ENCODE results near the gene CACNA1S.

CACNA1S gene

DNA sequence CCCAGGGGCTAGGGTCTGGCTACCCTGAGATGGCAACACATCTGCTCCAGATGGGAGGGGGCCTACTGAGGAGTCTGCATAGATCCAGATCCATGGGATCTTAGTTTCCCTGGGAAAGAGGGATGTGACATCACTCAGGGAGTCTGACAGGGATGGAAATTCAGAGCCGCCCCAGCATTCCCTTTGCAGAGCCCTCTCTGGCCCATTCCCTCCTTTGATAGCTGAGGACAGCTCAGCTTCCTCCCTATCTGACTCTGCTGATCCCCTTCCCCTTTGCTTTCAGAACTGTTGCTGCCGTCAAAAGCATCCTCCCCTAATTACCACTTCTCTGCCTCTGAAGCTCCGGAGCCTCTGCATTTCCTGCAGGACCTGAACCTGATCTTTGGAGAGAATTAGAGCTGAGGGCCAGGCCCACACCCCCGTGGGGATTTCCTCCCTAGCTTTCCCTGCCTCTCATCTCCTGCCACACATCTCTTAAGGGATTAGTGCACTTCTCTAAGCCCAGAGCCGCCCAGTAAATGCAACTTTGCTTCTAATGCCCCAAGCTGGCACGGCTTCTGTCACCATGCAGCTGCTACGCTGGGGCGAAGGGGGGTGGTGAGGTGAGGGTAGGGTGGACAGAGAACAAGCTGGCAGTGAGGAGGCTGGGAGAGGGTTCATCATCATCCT is 24.3 kb upstream of the CACNA1S start:
- TF ChIP-seq, protein P1, sequence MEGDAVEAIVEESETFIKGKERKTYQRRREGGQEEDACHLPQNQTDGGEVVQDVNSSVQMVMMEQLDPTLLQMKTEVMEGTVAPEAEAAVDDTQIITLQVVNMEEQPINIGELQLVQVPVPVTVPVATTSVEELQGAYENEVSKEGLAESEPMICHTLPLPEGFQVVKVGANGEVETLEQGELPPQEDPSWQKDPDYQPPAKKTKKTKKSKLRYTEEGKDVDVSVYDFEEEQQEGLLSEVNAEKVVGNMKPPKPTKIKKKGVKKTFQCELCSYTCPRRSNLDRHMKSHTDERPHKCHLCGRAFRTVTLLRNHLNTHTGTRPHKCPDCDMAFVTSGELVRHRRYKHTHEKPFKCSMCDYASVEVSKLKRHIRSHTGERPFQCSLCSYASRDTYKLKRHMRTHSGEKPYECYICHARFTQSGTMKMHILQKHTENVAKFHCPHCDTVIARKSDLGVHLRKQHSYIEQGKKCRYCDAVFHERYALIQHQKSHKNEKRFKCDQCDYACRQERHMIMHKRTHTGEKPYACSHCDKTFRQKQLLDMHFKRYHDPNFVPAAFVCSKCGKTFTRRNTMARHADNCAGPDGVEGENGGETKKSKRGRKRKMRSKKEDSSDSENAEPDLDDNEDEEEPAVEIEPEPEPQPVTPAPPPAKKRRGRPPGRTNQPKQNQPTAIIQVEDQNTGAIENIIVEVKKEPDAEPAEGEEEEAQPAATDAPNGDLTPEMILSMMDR (IDR thresholded peaks at IDR 0.05; ENCODE audit: insufficient read depth, low read depth, low read length, missing control alignments) = no peak
- no peak overlapping the region for H3K4me3 ChIP-seq (ENCODE audit: low read length)
- DNase-seq (ENCODE audit: low read depth) = no peak

DNA sequence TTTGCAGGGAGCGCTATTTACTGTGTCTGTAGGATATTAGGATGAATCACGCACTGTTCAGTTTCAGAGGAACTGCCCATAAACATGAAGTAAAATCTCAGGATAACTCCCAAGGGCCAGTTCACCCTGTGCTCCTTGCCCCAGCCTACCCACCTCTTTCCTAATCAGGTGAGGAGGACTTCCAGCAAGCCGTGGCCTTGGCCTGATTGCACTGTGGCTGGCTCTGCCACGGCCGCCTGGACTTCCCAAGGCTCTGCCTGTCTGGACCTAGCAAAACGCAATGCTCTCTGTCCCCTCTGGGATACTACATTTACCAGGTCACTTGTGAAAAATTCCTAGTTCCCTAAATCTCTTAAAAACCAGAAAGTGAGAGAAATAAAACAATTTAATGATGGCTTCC is 22.2 kb upstream of the CACNA1S start:
- H3K4me3 ChIP-seq (ENCODE audit: low read length) = no peak overlapping the region
- TF ChIP-seq, protein P1 (IDR thresholded peaks at IDR 0.05; ENCODE audit: insufficient read depth, low read depth, low read length, missing control alignments) = no peak
- no peak for DNase-seq (ENCODE audit: low read depth)

DNA sequence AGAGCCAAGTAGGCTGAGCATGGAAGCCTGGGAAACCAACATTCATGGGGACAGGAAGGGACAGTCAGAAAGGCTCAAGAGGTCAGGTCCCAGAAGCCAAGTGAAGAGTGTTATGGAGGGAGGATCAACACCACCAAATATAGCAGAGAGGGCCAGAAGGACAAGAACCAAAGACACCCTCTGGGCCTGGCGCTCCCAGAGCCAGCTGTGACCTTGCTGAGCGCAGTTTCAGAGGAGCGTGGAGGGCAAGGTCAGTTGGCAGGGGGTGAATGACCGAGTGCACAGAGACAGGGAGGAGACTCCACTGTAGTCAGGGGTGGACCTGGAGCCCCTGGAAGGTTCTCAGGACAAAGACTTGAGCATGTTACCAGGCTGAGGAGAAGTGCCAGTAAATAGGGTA is 19.2 kb upstream of the CACNA1S start:
- TF ChIP-seq, protein P1 (IDR thresholded peaks at IDR 0.05; ENCODE audit: insufficient read depth, low read depth, low read length, missing control alignments) = no peak
- no peak for DNase-seq (ENCODE audit: low read depth)
- H3K4me3 ChIP-seq (ENCODE audit: low read length) = no peak overlapping the region

DNA sequence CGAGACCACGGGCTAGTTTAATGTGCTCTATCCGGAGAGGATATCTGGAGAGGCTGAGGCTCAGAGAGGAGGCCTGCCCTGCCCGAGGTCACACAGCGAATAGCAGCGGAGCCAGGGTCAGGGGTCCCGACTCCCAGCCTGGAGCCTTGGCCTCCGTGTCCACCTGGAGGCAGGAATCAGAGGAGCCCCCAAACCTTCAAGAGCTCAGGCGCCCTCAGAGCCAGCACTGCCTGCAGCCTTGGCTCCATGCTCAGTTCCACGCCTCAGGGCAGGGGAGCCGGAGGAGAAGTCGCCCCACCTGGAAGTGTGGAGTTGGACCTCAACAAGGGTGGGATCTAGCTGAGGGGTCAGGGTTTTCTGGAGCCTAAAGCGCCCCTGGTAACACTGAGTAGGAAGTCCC is 16.7 kb upstream of the CACNA1S start:
- DNase-seq (ENCODE audit: low read depth) = no peak
- H3K4me3 ChIP-seq (ENCODE audit: low read length) = no peak overlapping the region

DNA sequence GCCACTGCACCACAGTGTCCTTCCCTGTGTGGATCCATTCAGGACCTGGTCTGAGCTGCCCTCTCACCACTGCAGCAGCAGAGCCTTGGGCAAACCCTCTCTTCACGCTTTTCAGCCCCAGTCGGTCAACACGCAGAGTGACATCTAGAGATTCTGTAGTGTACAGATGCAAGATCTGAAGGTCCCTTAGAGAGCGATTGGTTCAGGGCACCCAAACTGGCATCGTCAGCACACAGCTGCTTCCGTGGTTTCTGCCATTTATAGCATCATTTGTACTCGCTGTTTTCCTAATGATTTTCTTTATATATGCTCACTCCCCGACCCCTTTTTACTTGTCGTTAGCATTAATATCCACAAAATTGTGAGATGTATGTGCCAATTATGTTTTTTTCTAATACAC is 16.2 kb upstream of the CACNA1S start:
- no peak overlapping the region for H3K4me3 ChIP-seq (ENCODE audit: low read length)
- TF ChIP-seq, protein P1 (IDR thresholded peaks at IDR 0.05; ENCODE audit: insufficient read depth, low read depth, low read length, missing control alignments) = no peak
- DNase-seq (ENCODE audit: low read depth) = no peak

More for the DNA sequence above, 16.7 kb upstream of the CACNA1S start:
- TF ChIP-seq, protein P1 (IDR thresholded peaks at IDR 0.05; ENCODE audit: insufficient read depth, low read depth, low read length, missing control alignments) = no peak

DNA sequence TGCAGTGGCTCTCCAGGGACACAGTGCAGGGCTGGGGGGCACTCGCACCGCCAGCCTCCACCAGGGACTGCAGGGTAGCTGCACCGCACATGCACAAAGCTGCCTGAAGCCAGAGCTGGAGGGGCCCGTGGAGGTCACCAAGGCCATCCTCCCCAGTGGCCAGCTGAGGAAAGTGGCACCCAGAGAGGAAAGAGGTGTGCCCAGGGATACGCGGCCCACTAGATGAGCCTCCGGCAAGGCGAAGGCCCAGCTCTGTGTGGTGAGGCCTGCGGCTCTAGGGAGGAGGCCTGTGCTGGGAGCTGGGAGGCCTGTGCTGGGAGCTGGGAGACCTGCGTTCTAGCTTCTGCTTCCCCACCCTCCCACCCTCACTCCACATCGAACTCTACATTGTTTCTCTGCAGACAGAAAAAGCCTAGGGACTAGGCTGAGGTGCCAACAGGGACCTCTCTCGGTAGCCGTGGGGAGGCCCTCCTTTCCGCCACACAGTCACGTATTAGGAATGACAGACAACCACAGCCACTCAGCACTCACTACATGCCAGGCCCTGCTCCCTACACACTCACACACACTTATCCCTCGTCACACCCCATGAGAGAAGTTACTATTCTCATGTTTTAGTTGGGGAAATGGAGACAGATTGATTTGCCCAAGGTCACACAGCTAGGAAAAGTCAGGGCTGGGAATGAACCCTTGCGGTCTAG is 15.7 kb upstream of the CACNA1S start:
- DNase-seq (ENCODE audit: low read depth) = peak; percentile 50
- TF ChIP-seq, protein P1 (IDR thresholded peaks at IDR 0.05; ENCODE audit: insufficient read depth, low read depth, low read length, missing control alignments) = no peak

More for the DNA sequence above, 15.7 kb upstream of the CACNA1S start:
- no peak overlapping the region for H3K4me3 ChIP-seq (ENCODE audit: low read length)
